HPDE6-E6E7 (cell line): ENCODE measurements around the gene ATP9A.
"Not testable (repeated sequence)": the region's sequence is repeated elsewhere in the genome, so short reads cannot be mapped to it uniquely, and the experiment has no call there.

Experiments used
- DNase-seq: peaks from one replicate; pipeline ENCODE4 v3.0.0; 2011; ENCODE audit warnings: missing footprints; ENCODE audit errors: extremely low spot score

ATP9A gene

DNA sequence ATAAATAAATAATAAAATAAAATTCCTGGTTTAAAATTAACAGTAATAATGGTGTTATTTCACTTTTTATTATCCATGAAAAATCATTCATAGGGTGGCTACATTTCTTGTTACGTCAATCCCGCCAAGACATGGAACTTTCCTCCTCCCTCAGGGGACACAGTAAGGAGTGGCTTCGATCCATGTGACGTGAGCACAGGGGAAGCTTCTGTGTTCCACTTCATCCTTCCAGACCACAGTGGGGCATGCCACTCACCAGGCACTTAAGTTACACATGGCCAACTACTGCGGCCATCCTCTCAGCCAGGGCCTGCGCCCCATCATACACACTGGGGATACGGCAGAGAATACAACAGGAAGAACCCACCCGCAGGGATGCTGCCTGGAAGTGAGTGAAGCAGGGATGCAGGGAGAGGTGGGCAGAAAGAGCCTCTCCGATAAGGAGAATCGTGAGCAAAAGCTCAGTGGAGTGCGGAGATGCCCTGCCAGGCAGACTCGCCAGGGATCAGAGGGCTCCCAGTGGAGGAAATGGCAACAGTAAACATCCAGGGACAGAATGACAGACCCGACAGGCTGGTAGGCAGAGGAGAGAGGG, 75.3 kb downstream of the ATP9A start:
- no peak for DNase-seq

DNA sequence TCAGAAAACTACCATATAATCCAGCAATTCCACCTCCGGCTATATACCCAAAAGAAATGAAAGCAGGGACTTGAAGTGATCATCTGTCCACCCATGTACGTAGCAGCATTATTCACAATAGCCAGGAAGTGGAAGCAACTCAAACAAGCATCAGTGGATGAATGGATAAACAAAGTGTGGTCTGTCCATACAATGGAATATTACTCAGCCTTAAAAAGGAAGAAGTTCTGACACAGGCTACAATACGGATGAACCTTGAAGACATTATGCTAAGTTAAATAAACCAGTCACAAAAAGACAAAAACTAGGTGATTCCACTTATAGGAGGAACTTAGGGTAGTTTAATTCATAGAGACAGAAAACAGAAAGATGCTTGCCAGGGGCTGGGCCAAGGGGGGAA, 76.5 kb downstream of the ATP9A start:
- no peak for DNase-seq

DNA sequence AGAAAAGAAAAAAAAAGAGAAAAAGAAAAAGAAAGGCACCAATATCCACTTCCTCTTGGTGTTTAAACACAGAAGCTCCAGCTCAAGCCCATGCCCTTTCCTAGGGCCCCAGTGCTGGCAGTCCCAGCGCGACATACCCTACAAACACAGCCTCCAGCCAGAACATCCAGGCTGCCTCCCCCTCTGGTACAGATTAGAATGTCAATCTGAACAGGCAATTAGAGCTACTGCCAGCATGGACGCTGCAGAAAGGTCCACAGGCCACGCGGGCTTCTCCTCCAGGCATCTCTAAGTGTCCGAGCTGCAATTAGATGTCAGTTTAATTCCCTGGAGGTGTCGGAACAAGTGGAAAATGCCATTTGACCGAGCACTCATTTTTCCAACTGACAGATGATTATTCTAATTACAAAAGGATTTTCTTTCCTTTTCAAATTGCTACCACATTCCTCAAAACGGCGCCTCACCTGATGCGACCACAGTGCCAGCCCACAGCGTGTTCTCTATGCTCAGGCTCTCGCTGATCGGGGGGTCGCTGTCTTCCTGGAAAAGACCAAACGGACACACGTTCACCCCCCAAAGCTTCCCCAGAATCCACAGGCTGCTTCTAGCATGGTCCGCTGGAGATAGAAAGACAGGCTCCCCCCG, 79.5 kb downstream of the ATP9A start:
- DNase-seq = no peak

DNA sequence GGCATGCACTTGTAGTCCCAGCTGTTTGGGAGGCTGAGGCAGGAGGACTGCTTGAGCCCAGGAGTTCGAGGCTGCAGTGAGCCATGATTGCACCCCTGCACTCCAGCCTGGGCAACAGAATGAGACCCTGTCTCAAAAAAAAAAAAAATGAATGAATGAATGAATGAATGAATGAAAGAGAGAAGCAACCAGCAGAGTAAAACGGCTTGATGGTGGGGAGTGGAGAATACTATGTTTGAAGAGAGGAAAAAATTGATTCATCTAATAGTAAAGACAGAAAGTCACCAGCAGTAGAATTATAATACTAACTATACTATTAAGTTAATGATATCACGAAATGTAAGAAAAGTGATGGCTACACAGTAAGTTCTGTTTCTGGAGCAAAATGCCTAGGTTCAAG, 80.6 kb downstream of the ATP9A start:
- no peak for DNase-seq

DNA sequence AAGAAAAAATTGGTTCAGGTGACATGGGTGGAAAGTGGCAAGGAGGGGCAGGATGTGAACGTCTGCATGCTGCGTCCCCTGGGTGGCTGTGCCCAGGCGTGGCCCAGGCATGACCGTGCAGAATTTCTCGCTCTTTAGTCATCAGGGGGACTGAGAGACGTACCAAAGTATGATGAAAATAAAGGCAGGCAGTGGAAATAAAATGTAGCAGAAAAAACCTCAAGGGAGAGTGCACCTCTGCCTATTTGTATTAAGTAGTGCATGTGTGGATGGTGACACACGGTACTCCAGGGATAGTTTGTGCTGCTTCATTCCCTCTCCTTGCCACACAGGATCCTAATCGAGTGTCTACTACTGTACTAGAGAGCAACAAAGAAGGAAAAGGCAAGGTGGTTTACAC, 81.1 kb downstream of the ATP9A start:
- DNase-seq = peak; percentile 97

DNA sequence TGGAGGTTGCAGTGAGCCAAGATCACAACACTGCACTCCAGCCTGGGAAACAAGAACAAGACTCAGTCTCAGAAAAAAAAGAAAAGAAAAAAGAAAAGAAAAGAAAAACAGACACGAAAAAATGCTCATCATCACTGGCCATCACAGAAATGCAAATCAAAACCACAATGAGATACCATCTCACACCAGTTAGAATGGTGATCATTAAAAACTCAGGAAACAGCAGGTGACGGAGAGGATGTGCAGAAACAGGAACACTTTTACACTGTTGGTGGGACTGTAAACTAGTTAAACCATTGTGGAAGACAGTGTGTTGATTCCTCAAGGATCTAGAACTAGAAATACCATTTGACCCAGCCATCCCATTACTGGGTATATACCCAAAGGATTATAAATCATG, 82.7 kb downstream of the ATP9A start:
- DNase-seq = not testable (repeated sequence)

DNA sequence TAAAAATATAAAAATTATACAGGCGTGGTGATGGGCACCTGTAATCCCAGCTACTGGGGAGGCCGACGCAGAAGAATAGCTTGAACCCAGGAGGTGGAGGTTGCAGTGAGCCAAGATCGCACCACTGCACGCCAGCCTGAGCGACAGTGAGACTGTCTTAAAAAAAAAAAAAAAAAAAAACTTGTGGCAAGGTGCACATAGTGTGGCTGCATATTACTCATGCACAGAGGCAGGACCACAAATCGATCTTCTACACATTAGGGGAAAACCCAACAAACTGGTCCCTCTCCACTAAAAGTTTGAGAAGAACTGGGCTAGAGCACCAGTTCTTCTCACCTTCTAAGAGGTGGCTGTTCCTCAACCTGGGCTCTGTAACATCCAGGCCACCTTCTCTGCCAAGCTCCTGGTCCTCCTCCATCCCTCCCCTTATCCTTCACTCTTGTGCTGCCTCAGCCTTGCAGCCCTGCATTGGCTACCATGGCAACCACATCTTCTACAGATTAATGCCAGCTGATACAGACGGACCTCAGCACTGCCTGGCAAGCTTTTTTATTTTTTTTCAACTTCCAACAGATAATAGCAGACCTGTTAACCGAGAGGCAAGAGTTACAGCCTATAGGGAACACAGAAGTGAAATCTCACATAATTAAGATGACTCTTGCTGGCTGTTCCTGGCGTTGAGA, 88.0 kb downstream of the ATP9A start:
- DNase-seq = no peak

DNA sequence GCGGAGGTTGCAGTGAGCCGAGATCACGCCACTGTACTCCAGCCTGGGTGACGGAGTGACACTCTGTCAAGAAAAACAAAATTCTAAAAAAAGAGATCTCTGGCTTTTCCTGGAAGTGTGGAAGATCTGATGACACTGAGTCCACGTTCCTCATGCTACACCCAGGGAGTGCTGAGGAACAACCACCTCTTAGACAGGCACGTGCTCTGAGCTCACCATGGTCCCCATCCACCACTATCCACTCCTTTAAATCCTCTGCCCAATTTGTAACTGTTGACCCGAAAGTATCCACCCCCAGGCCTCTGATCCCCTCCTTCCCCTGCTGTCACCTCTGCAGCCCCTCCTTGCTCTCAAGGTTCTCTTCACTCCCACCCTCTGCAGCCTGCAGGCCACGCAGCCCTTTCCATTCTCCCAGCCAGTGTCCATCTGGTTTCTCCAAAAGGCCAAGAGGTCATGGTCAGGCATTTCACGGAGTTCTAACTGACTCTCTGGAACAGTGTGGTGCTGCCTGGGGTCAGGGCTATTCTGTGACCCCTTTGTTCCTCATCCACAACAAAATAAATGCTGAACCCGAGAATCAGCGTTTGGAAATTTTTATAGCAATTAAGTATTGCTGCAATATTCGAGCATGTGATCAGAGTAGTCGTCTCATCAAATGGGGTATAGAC, 88.8 kb downstream of the ATP9A start:
- no peak for DNase-seq

DNA sequence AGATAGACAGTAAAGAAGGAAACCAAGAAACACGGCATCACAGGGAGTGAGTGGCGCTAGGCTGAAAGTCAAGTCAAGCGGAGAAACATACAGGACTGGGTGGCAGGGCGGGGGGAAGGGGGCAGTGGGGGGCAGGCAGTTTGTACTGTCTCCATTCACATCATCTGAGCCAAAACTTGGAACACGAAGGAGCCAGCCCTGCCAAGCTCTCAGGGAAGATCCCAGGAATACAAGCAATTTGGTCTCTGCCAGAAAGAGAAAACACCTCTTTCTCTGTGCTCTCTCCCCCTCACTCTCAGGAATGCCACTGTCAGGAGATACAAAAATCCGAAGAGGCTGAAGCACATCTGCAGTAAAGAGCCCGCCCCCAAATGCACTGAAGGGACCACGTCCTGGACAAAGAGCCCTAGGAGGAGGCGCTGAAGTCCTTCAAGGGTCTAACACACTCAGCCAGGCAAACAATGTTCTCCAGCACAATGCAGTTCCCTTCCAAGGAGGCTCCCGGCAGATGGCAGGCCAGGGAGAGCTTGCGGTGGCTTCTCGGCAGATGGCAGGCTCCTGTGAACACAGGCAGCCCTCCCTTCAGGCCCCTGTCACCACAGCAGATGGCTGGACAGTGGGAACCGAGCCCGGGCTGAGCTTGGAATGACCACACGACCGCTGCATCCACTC, 90.0 kb downstream of the ATP9A start:
- DNase-seq = no peak

DNA sequence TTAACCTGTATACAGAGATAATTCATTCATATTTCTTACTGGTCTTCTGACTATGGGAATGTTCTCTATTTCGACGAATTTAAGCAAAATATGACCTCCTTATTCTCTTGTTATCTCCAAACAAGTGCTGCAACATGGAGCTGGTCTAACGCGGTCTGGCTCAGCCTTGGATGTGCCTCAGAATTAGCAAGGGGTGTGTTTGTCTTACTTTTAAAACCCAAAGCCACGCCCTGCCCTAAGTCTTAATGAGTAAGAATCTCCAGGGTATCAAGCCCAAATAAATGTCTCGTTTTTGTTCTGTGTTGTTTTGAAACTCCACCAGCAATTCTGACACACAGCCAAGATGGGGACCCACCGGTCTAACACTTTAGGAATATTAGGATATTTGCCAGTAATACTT, 99.2 kb downstream of the ATP9A start:
- no peak for DNase-seq

DNA sequence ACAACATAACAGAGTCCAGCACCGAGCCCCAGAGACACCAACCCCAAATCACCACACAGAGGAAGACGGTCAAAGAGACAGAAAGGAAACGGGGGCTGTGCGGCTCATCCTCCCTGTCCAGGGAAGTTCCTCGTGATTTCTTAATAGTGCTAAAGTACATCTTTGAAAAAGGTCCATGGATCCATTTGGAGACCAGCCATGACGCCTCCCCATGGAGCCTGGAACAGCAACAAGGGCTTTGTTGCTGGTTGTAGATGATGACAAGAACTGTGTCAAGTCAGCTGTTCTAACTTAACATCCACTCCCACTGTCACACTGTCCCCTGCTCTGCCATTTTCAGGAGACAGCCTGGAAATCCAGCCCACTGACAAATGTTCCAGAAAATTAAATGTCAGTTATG, 99.7 kb downstream of the ATP9A start:
- DNase-seq = no peak

DNA sequence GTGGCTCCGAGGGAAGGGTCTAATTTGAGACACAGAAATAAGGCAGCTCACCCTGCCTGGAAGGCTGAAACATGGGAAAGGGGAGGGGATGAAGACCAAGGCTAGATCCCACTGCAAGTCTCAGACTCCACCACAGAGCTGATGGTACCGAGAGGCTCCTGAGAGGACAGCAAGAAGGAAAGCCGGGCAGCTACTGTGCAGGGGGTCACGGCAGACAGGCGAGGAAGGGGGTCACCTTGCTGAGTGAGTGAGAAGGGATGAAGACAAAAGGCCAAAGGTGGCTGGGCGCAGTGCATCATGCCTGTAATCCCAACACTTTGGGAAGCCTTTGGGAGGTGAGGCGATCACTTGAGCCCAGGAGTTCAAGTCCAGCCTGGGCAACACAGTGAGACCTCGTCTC, 100.7 kb downstream of the ATP9A start:
- DNase-seq = no peak

DNA sequence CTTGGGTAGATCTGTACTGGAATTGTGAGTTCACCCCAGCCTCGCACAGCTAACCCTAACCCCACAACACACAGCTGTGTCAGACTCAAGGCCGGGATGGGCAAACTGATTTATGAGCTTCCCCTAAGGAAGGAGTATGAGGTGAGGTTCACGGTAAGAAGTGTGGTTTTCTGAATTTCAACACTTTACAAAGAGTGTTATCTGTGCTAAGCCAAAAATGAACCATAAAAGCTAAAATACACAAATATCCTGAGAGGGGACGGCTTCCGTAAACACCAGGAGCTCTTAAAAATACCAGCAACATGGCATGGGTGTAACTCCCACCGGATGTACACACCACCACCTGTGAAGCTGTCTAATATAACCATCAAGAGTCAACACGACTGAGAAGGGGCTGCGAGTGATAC, 101.2 kb downstream of the ATP9A start:
- no peak for DNase-seq

DNA sequence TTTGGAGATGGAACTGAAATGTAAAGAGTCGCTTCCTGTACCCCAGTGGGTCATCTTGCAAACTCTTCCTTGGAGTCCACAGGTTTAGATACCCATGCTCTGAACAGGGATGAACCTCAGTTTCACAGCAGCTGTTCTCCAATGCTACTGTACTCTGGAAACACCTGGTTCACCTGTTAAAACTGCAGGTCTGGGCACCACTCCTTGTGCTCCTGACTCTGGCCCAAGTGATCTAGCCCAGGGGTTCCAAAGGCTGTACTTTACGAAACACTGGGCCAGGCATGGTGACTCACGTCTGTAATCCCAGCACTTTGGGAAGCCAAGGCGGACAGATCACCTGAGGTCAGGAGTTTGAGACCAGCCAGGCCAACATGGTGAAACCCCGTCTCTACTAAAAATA, 102.1 kb downstream of the ATP9A start:
- DNase-seq = no peak

DNA sequence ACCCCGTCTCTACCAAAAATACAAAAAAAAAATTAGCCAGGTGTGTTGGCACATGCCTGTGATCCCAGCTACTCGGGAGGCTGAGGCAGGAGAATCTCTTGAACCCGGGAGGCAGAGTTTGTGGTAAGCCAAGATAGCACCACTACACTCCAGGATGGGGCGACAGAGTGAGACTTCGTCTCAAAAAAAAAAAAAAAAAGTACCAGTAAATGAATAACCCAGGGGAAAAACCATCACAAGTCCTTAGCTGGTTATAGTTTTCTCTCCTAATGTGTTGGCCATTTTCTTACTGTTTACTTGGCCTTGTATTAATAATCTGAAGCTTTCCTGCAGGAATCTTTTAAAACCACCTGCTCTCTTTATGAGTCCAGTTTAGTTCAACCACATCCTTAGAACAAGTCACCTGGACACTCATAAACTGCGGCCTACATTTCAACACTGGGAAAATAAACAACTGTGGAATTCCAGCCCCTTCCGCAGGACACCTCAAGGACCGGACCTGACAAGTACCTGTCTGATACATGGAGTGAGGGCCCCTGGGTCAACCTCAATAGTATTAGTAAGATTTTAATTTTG, 102.6 kb downstream of the ATP9A start:
- no peak for DNase-seq

DNA sequence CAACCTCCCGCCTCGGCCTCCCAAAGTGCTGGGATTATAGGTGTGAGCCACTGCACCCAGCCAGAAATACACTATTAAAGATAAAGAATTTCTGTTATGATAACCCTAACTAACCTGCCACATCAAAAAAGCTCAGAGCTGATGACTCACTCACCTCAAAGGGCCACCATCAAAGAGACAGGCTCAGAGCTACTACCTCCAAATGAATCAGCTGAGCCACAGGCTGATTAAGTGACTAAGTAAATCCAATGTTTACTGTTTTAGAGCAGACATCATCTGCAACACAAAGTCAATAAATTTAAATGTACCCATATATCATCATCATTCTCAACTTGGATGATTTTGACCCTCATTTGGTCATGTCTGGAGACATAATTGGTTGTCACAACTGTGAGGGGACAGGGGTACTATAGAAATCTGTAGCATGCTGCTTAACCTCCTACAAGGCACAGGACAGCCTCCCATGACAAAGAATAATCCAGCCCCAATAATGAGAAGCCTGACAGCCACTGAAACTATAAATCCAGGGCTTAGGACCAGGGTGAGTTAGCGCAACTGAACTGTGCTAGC, 106.5 kb downstream of the ATP9A start:
- peak; percentile 93 for DNase-seq

DNA sequence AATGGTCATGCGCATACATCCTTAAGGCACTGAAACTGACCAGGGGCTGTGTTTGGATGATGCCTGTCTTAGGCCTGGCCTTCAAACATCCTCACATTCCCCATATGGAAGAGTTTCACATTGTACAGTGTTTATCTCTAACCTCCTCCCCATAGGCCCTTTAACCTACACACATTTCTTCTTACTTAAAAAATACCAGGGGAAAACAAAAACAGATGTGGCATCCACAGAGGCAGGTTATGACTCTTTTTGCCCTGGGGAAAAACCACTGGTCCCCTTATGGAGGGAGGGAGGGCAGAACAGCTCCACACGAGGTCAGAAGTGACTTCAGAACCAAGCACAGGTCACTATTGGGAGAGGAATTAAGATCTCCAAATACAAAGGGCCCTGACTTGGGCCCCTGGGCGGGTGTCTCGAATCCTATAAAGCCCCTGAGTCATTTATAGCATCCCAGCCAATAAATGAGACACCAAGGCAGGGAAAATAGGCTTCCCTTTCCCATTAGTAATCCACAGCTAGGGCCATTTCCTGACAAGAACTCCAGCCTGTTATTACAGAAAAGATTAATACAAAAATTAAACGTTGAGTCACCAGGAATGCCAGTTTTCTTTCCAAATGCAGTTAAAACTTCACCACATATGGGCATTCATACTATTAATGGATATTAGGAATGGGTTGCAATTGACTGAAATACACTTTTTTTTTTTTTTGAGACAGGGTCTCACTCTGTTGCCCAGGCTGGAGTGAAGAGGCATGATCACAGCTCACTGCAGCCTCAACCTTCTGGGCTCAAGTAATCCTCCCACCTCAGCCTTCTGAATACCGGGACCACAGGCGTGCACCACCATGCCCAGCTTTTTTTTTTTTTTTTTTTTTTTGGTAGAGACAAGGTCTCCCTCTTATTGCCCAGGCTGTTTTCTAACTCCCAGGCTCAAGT, 107.2 kb downstream of the ATP9A start:
- DNase-seq = no peak

DNA sequence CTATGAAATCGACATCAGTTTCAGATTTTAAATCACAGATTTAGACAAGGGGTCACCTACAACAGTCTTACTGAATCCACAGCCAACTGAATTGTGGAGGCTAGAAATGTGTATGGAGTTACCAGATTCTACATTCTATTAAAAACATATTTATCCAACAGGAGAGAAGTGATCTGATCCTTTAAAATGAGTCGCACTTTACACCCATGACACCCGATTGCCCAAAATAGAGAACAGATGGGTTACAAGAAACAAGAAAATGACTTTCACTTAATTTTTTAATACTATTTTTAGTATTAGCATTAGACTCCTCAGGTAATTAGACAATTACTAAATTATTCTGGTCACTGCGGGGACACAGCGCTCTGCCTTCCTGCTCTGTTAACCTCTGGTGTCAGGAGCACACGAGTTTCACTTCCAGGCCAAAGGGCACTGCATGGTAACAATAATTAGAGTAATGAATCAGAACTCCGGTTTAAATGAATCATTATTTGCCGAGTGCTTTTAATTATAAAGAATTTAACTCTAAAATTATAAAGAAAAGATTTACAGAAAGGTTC, 108.6 kb downstream of the ATP9A start:
- DNase-seq = no peak

DNA sequence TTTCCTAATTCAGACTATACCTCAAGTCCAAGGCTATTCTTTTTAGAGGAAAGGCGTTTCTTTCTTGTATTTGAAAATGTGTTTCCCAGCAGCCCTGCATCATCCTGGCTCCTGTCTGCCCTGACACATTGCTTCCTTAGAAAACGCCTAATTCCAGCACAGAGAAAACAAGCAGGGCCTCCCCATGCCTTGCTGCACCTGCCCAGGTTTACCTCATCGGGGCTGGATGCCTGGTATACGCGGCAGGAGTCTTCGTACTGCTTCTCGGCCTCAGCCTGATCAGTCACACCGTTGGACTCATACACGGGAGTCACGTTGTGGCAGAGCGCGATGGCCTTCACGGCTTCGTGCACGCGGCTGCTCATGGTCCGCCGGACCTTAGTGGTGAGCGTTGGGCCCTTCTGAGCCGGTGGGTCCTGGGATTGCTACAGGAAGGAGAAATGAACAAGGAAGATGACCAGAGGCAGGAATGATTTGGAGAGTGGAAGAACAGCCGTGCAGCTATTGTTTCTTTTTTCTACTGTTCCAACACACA, 111.4 kb downstream of the ATP9A start:
- DNase-seq = no peak

DNA sequence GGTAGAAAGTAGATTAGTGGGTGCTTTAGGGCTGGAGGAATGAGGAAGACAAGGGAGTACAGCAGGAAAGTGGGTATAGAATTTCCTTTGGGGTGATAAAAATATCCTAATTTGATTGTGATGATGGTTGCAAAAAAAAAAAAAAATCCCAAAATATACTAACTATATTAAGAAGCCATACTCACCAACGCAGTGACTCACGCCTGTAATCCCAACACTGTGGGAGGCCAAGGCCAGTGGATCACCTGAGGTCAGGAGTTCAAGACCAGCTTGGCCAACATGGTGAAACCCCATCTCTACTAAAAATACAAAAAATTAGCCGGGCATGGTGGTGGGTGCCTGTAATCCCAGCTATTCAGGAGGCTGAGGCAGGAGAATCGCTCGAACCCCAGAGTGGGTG, 112.1 kb downstream of the ATP9A start:
- not testable (repeated sequence) for DNase-seq
